ENCODE data around the gene EIF4EBP2. TPM values are rescaled to one million over a fixed set of nuclear protein-coding genes. Genes with fewer than 3 reads are reported as not detected.
A peak's percentile ranks its signal among the peaks of the same experiment; 100 is the strongest.

Gene EIF4EBP2
- polyA plus RNA-seq, 3 donors = 75.3 to 92.0 (median 84.2) TPM

DNA sequence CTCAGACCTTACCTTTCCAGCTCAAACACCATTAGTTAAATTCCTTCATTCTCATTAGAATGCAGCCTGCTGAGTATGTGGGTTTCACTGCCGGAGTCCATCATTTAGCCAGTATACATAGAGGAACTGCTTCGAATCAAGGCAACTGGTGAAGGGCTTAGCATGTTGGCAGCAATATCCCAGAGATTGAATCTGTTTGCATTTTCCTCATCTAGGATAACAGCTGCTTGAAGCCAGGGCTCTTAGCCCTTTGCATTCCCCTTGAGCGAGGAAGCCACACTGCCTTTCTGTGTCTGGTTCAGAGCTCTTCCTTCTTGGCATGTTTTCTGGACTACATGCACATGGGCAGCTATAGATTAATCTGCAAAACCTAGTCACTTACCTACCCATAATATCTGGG lies 22.9 kb downstream of the EIF4EBP2 start:
- DNase-seq = no peak

DNA sequence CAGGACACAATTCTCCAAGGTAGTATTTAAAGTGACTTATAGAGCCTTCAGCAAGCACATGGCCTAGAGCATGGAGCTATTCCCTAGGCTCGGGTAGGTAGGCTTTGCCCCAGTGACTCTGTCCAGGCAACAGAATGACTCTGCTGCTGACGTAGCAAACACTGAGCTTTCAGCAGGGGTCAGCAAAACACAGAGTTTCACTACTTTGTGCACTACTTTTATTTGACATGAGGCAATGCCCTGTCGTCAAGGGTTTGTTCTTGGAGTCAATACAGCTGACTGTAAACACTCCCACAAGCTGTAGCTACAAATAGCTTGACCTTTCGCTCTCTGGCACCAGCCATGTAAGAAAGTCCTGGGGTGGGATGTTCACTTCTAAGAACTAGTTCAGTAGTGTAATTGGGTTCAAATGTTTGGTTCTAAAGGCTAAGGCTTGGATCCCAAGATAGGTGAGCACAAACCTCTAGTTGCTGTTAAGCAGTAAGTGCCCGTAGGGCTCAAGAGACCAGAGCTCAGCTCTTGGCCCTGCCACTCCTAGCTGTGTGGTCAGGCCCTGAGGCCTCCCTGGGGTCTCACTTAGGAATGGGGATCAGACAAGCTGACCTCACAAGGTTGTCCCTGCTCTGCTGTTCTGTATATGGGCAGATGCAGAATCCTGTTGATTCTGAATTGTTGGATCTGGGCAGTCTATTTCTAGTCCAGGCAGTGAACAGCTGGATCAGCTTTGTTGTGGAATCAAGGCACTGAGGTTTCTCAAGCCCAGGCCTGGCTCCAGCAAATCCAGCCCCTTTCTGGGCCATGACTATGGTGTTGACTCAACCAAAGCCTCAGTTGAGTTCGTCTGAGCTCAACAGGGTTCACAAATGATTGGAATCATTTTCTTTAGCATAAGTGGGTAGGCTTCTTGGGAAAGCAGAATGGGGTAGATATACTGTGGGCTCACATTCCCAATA lies 26.8 kb downstream of the EIF4EBP2 start:
- DNase-seq = peak; percentile 66

DNA sequence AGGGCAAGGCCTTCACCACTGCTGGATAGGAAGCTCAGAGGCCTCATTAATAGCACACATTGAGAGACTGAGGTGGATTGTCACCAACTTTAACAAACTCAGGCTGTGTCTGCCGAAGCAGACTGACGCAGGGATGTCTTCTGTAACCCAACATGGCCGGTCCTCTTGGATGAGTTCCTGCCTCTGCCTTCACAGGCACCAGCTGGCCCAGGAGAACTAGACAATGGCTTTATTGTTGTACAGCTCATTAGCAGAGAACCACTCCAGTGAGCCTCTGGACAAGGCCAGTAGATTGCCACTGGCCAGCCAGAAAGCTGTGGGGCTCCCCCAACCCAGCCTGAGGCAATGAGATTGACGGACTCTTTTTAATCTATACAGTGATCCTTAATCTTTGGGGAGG lies 28.2 kb downstream of the EIF4EBP2 start:
- DNase-seq = no peak

- no peak for DNase-seq
These were observed 28.8 kb downstream of the EIF4EBP2 start for GRCh38 chr10:70432561-70433263.

GRCh38 chr10:70433581-70434280 lies 29.8 kb downstream of the EIF4EBP2 start:
- DNase-seq = no peak

GRCh38 chr10:70435241-70436085 lies 31.5 kb downstream of the EIF4EBP2 start:
- no peak for DNase-seq

DNA sequence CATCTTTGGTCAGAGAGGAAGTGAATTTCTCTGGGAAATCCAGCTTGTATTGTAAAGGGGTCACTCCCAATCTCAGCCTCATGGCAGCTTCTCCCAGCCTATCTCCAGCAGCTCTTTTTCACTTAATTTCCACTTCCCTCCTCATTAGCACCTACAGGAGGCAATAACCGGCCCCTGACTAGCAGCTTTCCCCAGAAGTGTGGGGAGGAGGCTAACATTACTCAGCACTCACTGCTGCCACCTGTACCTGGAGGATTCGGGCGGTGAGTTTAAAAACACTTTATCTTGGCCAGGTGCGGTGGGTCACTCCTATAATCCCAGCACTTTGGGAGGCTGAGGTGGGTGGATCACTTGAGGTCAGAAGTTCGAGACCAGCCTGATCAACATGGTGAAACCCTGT lies 33.8 kb downstream of the EIF4EBP2 start:
- no peak for DNase-seq

DNA sequence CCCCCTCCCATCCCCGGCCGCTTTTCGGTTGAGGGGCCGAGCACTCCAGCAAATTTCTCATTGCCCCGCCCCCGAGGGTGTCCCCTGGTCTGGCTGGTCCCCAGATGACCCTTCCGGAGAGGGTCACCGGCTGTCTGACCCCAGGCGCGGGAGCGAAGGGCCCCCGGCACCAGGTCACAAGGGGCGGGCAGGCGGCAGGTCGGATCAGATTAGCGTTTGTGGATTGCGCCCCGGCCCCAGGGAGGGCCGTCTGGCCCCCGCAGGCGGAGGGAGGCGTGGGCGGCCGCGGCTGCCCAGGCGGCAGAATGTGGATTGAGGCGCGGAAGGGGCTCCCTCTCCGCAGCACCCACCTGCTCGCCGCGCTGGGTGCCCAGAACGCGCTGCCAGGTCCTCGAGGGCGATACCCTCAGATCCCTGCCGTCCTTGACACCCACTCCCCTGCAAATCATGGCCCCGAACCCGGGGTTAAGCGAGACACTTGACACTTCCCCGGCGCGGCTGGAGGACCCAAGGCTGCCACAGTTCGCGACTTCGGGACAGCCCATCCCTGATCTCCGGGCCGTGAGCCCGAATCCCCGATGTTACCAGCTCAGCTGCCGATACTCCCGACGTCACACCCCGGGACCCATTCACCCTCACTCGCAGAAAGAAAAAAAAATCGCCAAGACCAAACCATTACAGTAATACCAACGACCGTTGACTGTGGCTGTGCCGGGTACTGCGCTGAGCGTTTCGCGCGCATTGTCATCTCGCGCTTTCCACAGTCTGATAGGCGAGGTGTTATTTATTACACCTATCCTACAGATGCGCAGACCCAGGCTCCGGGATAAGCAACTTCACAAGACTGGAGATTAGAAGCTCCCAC lies 36.6 kb downstream of the EIF4EBP2 start:
- DNase-seq = no peak

GRCh38 chr10:70441161-70441894 lies 37.4 kb downstream of the EIF4EBP2 start, which contains the start of gene NODAL:
Gene NODAL (minus strand): TSS chr10:70441681. CDS start chr10:70441667, 14 bp downstream.
- DNase-seq = no peak

GRCh38 chr10:70441895-70442309 lies 38.0 kb downstream of the EIF4EBP2 start:
- no peak for DNase-seq

- no peak for DNase-seq
These were observed 38.5 kb downstream of the EIF4EBP2 start for GRCh38 chr10:70442332-70442988.

GRCh38 chr10:70444744-70445143 lies 40.8 kb downstream of the EIF4EBP2 start:
- DNase-seq = no peak

GRCh38 chr10:70445718-70446657 lies 42.0 kb downstream of the EIF4EBP2 start:
- no peak for DNase-seq

GRCh38 chr10:70448236-70448635 lies 44.3 kb downstream of the EIF4EBP2 start:
- DNase-seq = no peak

GRCh38 chr10:70455213-70455630 lies 51.3 kb downstream of the EIF4EBP2 start:
- DNase-seq = no peak

- no peak for DNase-seq
These were observed 52.2 kb downstream of the EIF4EBP2 start for GRCh38 chr10:70456164-70456563.

GRCh38 chr10:70457759-70458305 lies 53.9 kb downstream of the EIF4EBP2 start:
- DNase-seq = no peak
